Tibial nerve (tissue), 4 donors: ENCODE measurements around the gene RBKS. TPM values are rescaled to one million over a fixed set of nuclear protein-coding genes. Genes with fewer than 3 reads are reported as not detected.
A peak's percentile ranks its signal among the peaks of the same experiment; 100 is the strongest.

ENCODE experiments used
- DNase-seq, 2 donors: peaks; one replicate each; pipeline ENCODE4 v3.0.0-alpha.2; 2019; ENCODE audit warnings: low spot score in 2 of 2
- H3K27ac ChIP-seq, 4 donors: fragments of 200-600 bp; sonication (generic) in 3 of 4; one replicate each; pipeline ENCODE4 v1.5.1; 2017 to 2019; ENCODE audit warnings: mild to moderate bottlenecking in 1 of 4
- H3K27me3 ChIP-seq, 2 donors: fragments of 200-600 bp; sonication (generic) in 1 of 2; one replicate each; pipeline versions ENCODE4 v1.5.1 to v1.6.0; 2017 to 2019
- H3K36me3 ChIP-seq, 3 donors: fragments of 200-600 bp; sonication (generic); one replicate each; pipeline ENCODE4 v1.5.1; 2018 to 2019
- H3K4me1 ChIP-seq, 4 donors: fragments of 200-600 bp; sonication (generic) in 3 of 4; one replicate each; pipeline ENCODE4 v1.5.1; 2017 to 2019
- H3K4me3 ChIP-seq, 4 donors: fragments of 200-600 bp; sonication (generic) in 3 of 4; one replicate each; pipeline ENCODE4 v1.5.1; 2017 to 2019; ENCODE audit warnings: mild to moderate bottlenecking in 1 of 4, moderate library complexity in 1 of 4
- H3K9me3 ChIP-seq, 4 donors: fragments of 200-600 bp; sonication (generic) in 3 of 4; one replicate each; pipeline ENCODE4 v1.5.1; 2017 to 2019
- CTCF ChIP-seq, 5 experiments: fragments of 200-600 bp in 3 of 5; fragments of 450-650 bp in 2 of 5; sonication (generic) in 3 of 5; IDR thresholded peaks; one replicate each; pipeline ENCODE4 v1.5.1; 2016 to 2019; ENCODE audit warnings: antibody characterized with exemption in 5 of 5, mild to moderate bottlenecking in 3 of 5, moderate library complexity in 2 of 5
- EP300 ChIP-seq, 2 donors: sonication (generic); formaldehyde crosslinking; IDR thresholded peaks; one replicate each; pipeline ENCODE4 v1.6.1; 2017; ENCODE audit warnings: antibody characterized with exemption in 2 of 2, mild to moderate bottlenecking in 1 of 2
- POLR2A ChIP-seq, 2 donors: fragments of 450-650 bp; IDR thresholded peaks; one replicate each; pipeline ENCODE4 v1.6.1; 2017; ENCODE audit warnings: antibody characterized with exemption in 2 of 2, mild to moderate bottlenecking in 2 of 2, moderate library complexity in 2 of 2
- WGBS, 2 donors: methylation state at CpG; one replicate each; pipeline ENCODE4 v1.1.5; 2018; 5-methylcytosine and 5-hydroxymethylcytosine counted together
- total RNA-seq, 4 donors: library from RNA; depleted of rRNA; stranded (reverse); fragments of >200 nt; gene quantifications; one replicate each; pipeline ENCODE4 v1.1.0, GENCODE V29; 2016

Gene RBKS
- total RNA-seq, 4 donors from 2014 or later = 1.2 to 8.1 (median 4.4) TPM

DNA sequence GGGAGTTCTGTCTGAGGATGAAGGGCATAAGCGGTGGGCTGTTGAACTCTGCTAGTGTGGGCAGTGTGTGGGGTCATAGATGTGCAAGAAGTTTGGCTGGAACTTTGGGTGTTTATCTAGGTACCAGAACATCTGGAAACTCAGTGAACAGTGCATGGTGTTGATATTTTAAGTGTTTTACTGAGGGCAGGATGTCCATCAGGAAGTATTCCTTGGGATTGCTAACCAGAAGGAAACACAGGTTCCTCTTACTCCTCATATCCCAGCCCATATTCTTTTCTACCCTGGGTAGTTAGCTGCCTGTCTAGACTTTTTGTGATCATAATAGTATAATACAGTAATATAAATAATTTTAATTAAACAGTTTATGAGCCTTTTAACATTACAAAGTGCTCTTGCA is 15.9 kb upstream of the RBKS start:
- peaks cover 0 to 8% (median 0%) of the 10 kb centered on the region in 4 donors for H3K4me1 ChIP-seq
- no peaks in the 10 kb centered on the region for H3K9me3 ChIP-seq
- no peak for DNase-seq
- no peak overlapping the region for H3K27ac ChIP-seq
- no peaks in the 10 kb centered on the region for H3K36me3 ChIP-seq
- H3K27me3 ChIP-seq = no peaks in the 10 kb centered on the region
- TF ChIP-seq POLR2A (IDR thresholded peaks at IDR 0.05) (no peak), CTCF (IDR thresholded peaks at IDR 0.05) (no peak), EP300 (IDR thresholded peaks at IDR 0.05) (no peak)
- 77 to 88% methylated on average over 1 of the region's 1 CpG for WGBS, 2 donors
- no peak overlapping the region for H3K4me3 ChIP-seq

DNA sequence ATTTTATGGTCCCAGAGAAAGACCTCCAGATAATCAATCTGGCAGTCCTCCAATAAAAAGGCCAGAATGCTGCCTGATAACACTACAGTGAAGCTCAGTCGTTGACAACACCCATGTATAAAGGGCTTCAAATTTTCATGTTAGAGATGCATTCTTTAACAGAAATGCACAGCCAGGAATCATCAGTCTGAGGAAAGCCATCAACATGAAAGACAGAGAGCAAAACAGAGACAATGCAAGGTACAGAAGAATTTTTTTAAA is 14.1 kb upstream of the RBKS start:
- TF ChIP-seq POLR2A (IDR thresholded peaks at IDR 0.05) (no peak), CTCF (IDR thresholded peaks at IDR 0.05) (no peak), EP300 (IDR thresholded peaks at IDR 0.05) (no peak)
- DNase-seq = no peak
- Histone ChIP-seq H3K27ac (no peak overlapping the region), H3K9me3 (no peaks in the 10 kb centered on the region), H3K4me1 (peaks cover 0 to 8% (median 0%) of the 10 kb centered on the region in 4 donors), H3K4me3 (no peak overlapping the region), H3K36me3 (peaks cover 0 to 4% (median 0%) of the 10 kb centered on the region in 3 donors), H3K27me3 (no peaks in the 10 kb centered on the region)
- WGBS, 2 donors = 53 to 56% methylated on average over 1 of the region's 1 CpG

- no peak for DNase-seq
- WGBS, 2 donors = 92 to 95% methylated on average over 10 of the region's 10 CpGs
- TF ChIP-seq CTCF (IDR thresholded peaks at IDR 0.05) = no peak
- TF ChIP-seq POLR2A (IDR thresholded peaks at IDR 0.05) = no peak
- no peaks in the 10 kb centered on the region for H3K9me3 ChIP-seq
- no peaks in the 10 kb centered on the region for H3K27me3 ChIP-seq
- no peak overlapping the region for H3K4me3 ChIP-seq
- H3K4me1 ChIP-seq = peaks cover 0 to 8% (median 0%) of the 10 kb centered on the region in 4 donors
- H3K36me3 ChIP-seq = peaks cover 0 to 9% (median 0%) of the 10 kb centered on the region in 3 donors
- H3K27ac ChIP-seq = peak overlapping the region in 1 of 4 donors; percentile 23
Measured at GRCh38 chr2:27903649-27904404, 13.6 kb upstream of the RBKS start.

- H3K9me3 ChIP-seq = no peaks in the 10 kb centered on the region
- peak overlapping the region in 1 of 4 donors; percentile 23 for H3K27ac ChIP-seq
- DNase-seq = no peak
- 53 to 61% methylated on average over 2 of the region's 2 CpGs for WGBS, 2 donors
- H3K36me3 ChIP-seq = peaks cover 0 to 17% (median 0%) of the 10 kb centered on the region in 3 donors
- peaks cover 0 to 8% (median 0%) of the 10 kb centered on the region in 4 donors for H3K4me1 ChIP-seq
- no peaks in the 10 kb centered on the region for H3K27me3 ChIP-seq
- TF ChIP-seq CTCF (IDR thresholded peaks at IDR 0.05) = no peak
- TF ChIP-seq POLR2A (IDR thresholded peaks at IDR 0.05) = no peak
- no peak for TF ChIP-seq EP300 (IDR thresholded peaks at IDR 0.05)
- H3K4me3 ChIP-seq = no peak overlapping the region
Measured at GRCh38 chr2:27903018-27903417, 12.8 kb upstream of the RBKS start.

DNA sequence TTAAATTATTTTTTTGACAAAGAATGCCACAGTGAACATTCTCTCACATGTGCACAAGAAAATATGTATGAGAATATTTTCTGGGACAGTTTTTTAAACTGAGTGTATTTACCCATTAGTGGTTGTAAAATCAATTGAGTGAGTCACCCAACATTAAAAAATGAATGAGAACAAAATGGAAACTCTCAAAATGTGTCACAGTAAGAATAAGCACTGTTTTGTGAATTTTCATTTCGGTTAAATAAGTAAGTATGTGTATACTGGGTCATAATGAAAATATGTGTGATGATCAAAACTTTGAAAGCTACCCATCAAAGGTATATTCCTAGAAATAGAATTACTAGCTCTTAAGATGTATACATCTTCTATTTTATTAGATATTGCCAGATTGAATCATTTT is 11.9 kb upstream of the RBKS start:
- H3K27ac ChIP-seq = no peak overlapping the region
- peaks cover 0 to 18% (median 0%) of the 10 kb centered on the region in 3 donors for H3K36me3 ChIP-seq
- TF ChIP-seq POLR2A (IDR thresholded peaks at IDR 0.05) = no peak
- TF ChIP-seq CTCF (IDR thresholded peaks at IDR 0.05) = no peak
- TF ChIP-seq EP300 (IDR thresholded peaks at IDR 0.05) = no peak
- H3K4me3 ChIP-seq = no peak overlapping the region
- H3K27me3 ChIP-seq = no peaks in the 10 kb centered on the region
- DNase-seq = no peak
- H3K9me3 ChIP-seq = no peaks in the 10 kb centered on the region
- H3K4me1 ChIP-seq = peaks cover 0 to 8% (median 0%) of the 10 kb centered on the region in 4 donors
- 57 to 78% methylated on average over 1 of the region's 1 CpG for WGBS, 2 donors
